K562 (cell line): ENCODE data around the gene ZNF48. TPM values are rescaled to one million over a fixed set of nuclear protein-coding genes. Genes with fewer than 3 reads are reported as not detected.

Experiments used
- CHD1 ChIP-seq: fragments of 200-600 bp; sonication (generic); IDR thresholded peaks from one replicate; pipeline ENCODE4 v1.6.1; 2012; ENCODE audit warnings: mild to moderate bottlenecking, moderate library complexity, low read length, inconsistent platforms
- E2F3 ChIP-seq: fragments of 250-450 bp; sonication (Bioruptor Pico); IDR thresholded peaks from 2 replicates; pipeline ENCODE4 v1.4.0; 2020; ENCODE audit warnings: mild to moderate bottlenecking
- MAFK ChIP-seq: IDR thresholded peaks from 2 replicates; pipeline ENCODE4 v1.6.1; 2011; ENCODE audit warnings: low read length, improper control_type of control experiment
- MGA ChIP-seq: fragments of 450-650 bp; IDR thresholded peaks from 2 replicates; pipeline ENCODE4 v1.6.1; 2016; ENCODE audit warnings: mild to moderate bottlenecking, moderate library complexity
- NCOA6 ChIP-seq: fragments of 450-650 bp; IDR thresholded peaks from 2 replicates; pipeline ENCODE4 v1.6.1; 2017; ENCODE audit warnings: mild to moderate bottlenecking
- NFATC3 ChIP-seq: fragments of 450-650 bp; IDR thresholded peaks from 2 replicates; pipeline ENCODE4 v1.6.1; 2017; ENCODE audit warnings: mild to moderate bottlenecking
- NFIC ChIP-seq: fragments of 450-650 bp; IDR thresholded peaks from 2 replicates; pipeline ENCODE4 v1.6.1; 2017; ENCODE audit warnings: mild to moderate bottlenecking, inconsistent platforms
- RUNX1 ChIP-seq: sonication (generic); IDR thresholded peaks from 2 replicates; pipeline ENCODE4 v1.6.1; 2016; ENCODE audit warnings: antibody characterized with exemption, low read depth
- SOX6 ChIP-seq: fragments of 450-650 bp; IDR thresholded peaks from 2 replicates; pipeline ENCODE4 v1.6.1; 2014; ENCODE audit warnings: mild to moderate bottlenecking
- SP1 ChIP-seq: sonication (generic); formaldehyde crosslinking; IDR thresholded peaks from 2 replicates; pipeline ENCODE4 v1.8.1; 2022; ENCODE audit warnings: mild to moderate bottlenecking, missing genetic modification reagents
- ZBTB17 ChIP-seq: fragments of 450-650 bp; formaldehyde crosslinking; IDR thresholded peaks from 2 replicates; pipeline ENCODE4 v1.4.0; 2020; ENCODE audit warnings: mild to moderate bottlenecking
- ZFP30 ChIP-seq: fragments of 250-450 bp; sonication (Bioruptor Pico); IDR thresholded peaks from 2 replicates; pipeline ENCODE4 v1.8.0; 2022; ENCODE audit warnings: moderate library complexity, mild to moderate bottlenecking, inconsistent platforms, borderline replicate concordance
- ZNF217 ChIP-seq: sonication (generic); formaldehyde crosslinking; IDR thresholded peaks from 2 replicates; pipeline ENCODE4 v1.8.0; 2022; ENCODE audit warnings: mild to moderate bottlenecking, missing genetic modification reagents
- ZNF507 ChIP-seq: conservative IDR thresholded peaks from 2 replicates; pipeline ENCODE4 v1.6.1; 2017; ENCODE audit warnings: missing genetic modification characterization, missing compliant biosample characterization
- ZNF75A ChIP-seq: fragments of 450-650 bp; formaldehyde crosslinking; IDR thresholded peaks from 2 replicates; pipeline ENCODE4 v1.4.0; 2020; ENCODE audit warnings: mild to moderate bottlenecking
- polyA plus RNA-seq, 8 experiments: library from polyadenylated mRNA; depleted of rRNA in 4 of 8; stranded (reverse) in 5 of 8; unstranded in 3 of 8; fragments of >200 nt; fragmentation: Nextera tagmentation in 2 of 8; fragmentation: Illumina TruSeq in 1 of 8; extraction: Ambion mirVana in 2 of 8; extraction: Trizol in 1 of 8; gene quantifications; 2 replicates each; pipeline versions ENCODE4 v1.2.1 to v1.2.3, GENCODE V29; 2011 to 2014; ENCODE audit warnings: inconsistent platforms in 1 of 8, missing spikeins in 1 of 8
- total RNA-seq, 7 experiments: library from RNA; depleted of rRNA in 6 of 7; stranded (reverse); fragments of >200 nt in 6 of 7; fragmentation: Illumina TruSeq in 2 of 7; extraction: Trizol in 2 of 7; gene quantifications; 2 replicates each; pipeline versions ENCODE4 v1.2.1 to v1.2.3, GENCODE V29; 2011 to 2021; ENCODE audit warnings: low replicate concordance in 1 of 7
- TF ChIP-seq, protein P1 (sequence below), 2 experiments: fragments of 450-650 bp in 1 of 2; sonication (generic) in 1 of 2; formaldehyde crosslinking in 1 of 2; IDR thresholded peaks in 1 of 2; conservative IDR thresholded peaks in 1 of 2; 2 replicates each; pipeline versions ENCODE4 v1.6.1 to v1.8.1; 2016 to 2023; ENCODE audit warnings: mild to moderate bottlenecking in 2 of 2, moderate library complexity in 2 of 2, inconsistent platforms in 1 of 2, missing genetic modification reagents in 1 of 2
- TF ChIP-seq, protein P2 (sequence below): sonication (generic); formaldehyde crosslinking; IDR thresholded peaks from 2 replicates; pipeline ENCODE4 v1.8.1; 2023; ENCODE audit warnings: mild to moderate bottlenecking, missing genetic modification reagents

Gene ZNF48
- total and polyA plus RNA-seq, 9 of the 15 experiments (the other 6 are each of a cell fraction or from before 2014, with no cell fraction given) = 0.38 to 11.6 (median 4.7) TPM

DNA sequence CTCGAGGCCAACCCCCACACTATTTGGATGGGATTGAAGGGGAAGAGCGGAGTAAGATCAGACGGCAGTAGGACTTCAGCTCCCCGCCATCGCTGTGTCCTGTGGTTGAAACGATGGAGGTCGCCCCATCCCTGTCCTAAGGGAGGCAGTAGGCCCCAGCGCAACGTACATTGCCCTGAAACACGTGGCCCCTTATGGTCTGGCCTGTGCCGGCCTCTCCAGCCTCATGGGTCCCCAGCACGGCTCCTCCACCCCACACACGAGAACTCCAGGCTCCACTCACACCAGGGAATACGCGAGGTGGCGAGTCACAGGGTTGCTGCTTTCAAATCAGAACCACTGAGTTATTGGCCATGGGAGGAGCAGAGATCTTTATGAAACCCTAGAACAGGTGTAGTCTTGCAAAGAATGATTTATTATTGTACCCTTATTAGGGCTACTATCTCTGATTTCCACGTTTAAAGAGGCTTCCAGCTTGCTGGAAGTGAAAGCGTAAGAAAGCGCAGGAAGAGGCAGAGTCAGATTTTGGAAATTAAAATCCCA is 35.3 kb downstream of the ZNF48 start (continued):
- TF ChIP-seq, protein P1, sequence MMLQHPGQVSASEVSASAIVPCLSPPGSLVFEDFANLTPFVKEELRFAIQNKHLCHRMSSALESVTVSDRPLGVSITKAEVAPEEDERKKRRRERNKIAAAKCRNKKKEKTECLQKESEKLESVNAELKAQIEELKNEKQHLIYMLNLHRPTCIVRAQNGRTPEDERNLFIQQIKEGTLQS (IDR thresholded peaks at IDR 0.05) = no peak
- TF ChIP-seq, protein P1 (CRISPR knock-in tag; conservative IDR thresholded peaks at IDR 0.05) = no peak; the same call in 1 of the 2 replicates
- TF ChIP-seq CHD1 (no peak), NFATC3 (no peak), SP1 (no peak), ZNF507 (tag) (no peak), ZNF75A (CRISPR knock-in tag) (no peak), ZBTB17 (no peak), MAFK (no peak), ZFP30 (CRISPR knock-in tag) (no peak), NCOA6 (no peak), ZNF217 (no peak), SOX6 (no peak), NFIC (no peak), E2F3 (CRISPR knock-in tag) (peak; percentile 20; the same call in 1 of the 2 replicates), RUNX1 (no peak), MGA (peak; percentile 99)
- TF ChIP-seq, protein P2, sequence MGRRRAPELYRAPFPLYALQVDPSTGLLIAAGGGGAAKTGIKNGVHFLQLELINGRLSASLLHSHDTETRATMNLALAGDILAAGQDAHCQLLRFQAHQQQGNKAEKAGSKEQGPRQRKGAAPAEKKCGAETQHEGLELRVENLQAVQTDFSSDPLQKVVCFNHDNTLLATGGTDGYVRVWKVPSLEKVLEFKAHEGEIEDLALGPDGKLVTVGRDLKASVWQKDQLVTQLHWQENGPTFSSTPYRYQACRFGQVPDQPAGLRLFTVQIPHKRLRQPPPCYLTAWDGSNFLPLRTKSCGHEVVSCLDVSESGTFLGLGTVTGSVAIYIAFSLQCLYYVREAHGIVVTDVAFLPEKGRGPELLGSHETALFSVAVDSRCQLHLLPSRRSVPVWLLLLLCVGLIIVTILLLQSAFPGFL = no peak
